GM18511 (cell line): ENCODE data around the gene ADGRL3.
"Not testable (repeated sequence)": the region's sequence is repeated elsewhere in the genome, so short reads cannot be mapped to it uniquely, and the experiment has no call there.

Experiments
- ATAC-seq: cut with Tn5 transposase; IDR thresholded peaks from one replicate; pipeline ENCODE4 v1.9.1; 2021; ENCODE audit warnings: mild to moderate bottlenecking, moderate library complexity; ENCODE audit not compliant: unreplicated experiment

ADGRL3 gene

GRCh38 chr4:61204353-61205060 is 4.4 kb downstream of the ADGRL3 start:
- ATAC-seq: no peak

DNA sequence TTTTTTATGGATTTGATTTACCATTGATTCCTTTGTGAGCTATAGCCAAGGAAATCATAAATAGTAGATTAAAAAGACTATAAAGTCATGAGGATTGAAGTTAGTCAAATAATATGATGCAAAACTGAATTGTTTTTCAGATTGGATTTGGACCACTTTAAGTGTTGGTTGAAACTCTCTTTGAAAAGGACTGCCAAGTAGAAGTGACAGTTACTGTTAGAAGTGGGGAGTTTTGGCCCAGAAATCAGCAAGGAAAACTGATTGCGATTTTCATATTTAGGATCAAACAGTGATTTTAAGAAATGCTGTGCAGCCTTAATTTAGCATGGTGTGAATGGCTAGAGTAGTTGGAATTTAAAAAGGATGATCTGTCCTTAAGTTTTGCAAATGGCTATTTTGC is 4.9 kb downstream of the ADGRL3 start:
- no peak for ATAC-seq

- not testable (repeated sequence) for ATAC-seq
These were observed 7.0 kb downstream of the ADGRL3 start for GRCh38 chr4:61207156-61207555.

GRCh38 chr4:61210186-61210939 is 10.2 kb downstream of the ADGRL3 start:
- ATAC-seq: no peak

GRCh38 chr4:61211781-61212180 is 11.7 kb downstream of the ADGRL3 start:
- no peak for ATAC-seq

DNA sequence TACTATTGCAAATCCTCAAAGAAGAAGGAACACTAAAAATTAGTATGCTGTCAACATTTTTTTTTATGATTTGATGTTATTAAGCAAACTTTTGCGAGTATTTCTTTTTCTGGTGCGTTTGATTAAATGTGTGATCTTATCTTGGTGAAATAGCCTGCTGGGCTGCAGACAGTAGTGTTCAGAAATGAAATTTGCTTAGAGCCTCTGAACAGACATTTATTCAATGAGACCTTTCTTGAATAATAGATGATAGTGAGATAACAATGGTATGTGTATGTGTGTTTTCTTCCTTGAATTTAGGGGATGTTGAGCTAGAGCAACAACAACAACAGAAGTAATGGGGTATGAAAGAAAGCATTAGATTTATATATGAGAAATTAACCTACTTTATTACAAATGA is 12.7 kb downstream of the ADGRL3 start:
- ATAC-seq: no peak

- no peak for ATAC-seq
These were observed 14.6 kb downstream of the ADGRL3 start for GRCh38 chr4:61214680-61215079.

DNA sequence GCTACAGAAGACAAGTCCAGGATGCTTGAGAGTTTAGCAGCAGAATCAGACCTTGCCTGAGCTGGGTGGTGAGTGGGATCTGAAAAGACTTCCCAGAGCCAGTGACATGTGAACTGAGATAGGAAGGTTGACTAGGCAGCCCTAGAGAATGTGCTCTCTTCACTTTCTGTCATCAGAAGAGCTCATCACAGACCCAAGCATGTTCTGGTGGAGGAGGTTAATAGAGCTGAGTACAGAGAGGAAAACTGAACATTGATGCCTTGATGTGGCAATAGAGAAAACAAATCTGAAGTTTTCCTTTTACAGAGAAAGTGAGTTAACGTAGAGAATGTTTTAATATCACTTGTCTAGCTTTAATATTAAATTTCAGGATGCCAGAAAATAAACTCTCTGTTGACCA is 17.1 kb downstream of the ADGRL3 start:
- no peak for ATAC-seq

DNA sequence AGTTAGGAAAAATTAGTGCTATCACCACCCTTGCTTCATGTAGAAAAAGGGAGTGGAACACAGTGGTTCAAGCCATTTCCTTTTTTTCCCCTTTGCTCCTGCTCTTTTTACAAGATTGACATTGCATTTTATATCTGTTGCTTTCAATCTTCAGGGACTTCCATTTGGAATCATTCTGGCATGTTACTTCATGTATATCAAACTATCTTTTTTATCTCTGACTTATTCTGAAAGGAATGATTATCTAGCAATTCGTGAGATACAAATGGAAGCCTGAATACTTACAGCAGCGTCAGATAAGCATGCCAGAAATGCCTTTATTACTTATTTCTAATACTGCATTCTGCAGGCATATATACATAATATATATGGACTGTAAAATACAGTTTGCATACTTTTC is 20.4 kb downstream of the ADGRL3 start:
- no peak for ATAC-seq

DNA sequence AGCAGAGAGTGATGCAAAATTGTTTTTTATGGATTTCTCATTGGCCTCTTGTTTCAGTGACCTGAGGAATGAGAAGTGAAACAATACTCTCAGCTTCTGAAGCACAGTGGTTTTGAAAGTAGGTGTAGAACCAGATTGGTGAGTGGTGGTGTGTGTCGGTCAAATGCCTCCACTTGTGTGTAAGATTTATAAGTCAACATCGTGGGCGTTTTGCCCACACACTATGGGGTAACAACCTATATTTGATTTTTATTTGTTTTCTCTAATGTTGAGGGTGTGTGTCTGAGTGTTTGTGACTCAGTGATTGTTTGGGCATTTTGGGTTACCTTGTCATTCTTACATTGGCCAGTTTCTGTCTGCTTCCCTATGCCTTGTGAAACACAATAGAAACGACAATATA is 23.3 kb downstream of the ADGRL3 start:
- no peak for ATAC-seq

DNA sequence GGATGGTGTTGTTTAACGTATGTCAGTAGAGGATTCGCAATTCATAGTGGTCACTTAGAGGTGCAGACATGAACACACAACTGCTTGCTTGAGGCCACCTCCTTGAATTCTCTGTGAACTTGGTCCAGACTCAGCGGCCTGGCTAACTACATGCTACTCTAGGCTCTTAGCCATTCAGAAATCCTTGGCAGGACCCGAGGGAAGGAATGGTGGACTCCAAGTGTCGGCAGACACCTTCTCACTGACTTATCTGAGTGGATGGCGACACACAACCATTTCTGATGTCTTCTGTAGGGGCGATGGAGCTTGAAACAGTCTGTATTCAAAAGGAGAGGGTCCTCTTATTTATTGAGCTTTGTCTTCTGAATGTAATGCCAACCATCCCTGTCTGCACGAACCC is 24.4 kb downstream of the ADGRL3 start:
- ATAC-seq: no peak

DNA sequence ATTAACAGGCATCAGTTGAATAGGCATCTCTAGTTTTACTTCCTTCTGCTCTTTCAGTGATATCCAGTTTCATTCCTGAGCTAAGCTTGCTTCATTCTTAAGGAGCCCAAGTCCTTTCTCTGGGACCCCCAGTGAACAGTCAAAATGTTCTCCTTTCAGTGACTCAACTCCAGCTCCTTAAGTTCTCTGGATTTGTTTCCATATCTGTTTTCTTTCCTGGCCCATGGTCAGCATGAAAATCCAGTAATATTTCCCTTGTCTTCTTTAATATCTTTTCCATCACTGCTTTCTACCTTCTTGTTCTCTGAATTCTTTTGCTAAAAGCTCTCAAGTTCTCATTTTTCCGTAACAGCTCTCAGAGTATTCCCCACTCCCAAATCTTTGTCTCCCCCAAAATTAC is 25.5 kb downstream of the ADGRL3 start:
- no peak for ATAC-seq

DNA sequence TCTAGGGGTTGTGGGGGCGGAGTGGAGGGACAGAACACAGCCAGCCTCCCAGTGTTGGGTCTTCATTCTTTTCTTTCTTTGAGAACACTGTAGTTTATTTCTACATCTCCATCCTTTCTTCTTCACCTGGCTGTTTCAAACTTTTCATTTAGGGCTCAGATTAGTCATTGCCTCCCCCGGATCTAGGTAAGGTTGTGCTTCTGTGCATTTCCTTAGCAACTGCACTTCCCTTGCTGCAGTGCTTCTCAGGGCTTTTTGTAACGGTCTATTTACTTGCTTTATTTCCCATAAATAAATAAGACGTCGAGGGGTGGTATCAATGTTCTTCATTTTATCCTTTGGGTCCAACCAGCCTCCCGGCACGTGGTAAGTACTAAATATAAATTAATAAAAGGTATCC is 31.3 kb downstream of the ADGRL3 start:
- ATAC-seq: no peak

DNA sequence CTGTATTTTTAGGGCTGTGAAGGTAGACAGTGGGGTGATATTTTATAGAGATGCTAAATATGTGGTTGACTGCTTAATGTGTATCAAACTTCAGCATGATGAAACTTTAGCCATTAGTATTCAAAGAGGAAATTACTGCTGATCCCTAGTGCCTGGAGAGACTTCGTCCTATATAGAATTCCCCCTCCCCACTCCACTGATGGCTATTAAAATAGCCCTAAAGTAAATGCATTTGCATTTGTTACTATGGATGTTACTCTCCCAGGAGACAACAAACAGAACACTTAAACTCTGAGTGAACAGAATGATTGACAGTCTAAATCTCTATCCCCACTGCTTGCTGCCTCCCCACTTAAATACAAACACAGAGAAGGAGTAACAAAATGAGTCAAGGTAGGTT is 39.1 kb downstream of the ADGRL3 start:
- ATAC-seq: no peak

GRCh38 chr4:61243962-61244361 is 43.8 kb downstream of the ADGRL3 start:
- no peak for ATAC-seq

DNA sequence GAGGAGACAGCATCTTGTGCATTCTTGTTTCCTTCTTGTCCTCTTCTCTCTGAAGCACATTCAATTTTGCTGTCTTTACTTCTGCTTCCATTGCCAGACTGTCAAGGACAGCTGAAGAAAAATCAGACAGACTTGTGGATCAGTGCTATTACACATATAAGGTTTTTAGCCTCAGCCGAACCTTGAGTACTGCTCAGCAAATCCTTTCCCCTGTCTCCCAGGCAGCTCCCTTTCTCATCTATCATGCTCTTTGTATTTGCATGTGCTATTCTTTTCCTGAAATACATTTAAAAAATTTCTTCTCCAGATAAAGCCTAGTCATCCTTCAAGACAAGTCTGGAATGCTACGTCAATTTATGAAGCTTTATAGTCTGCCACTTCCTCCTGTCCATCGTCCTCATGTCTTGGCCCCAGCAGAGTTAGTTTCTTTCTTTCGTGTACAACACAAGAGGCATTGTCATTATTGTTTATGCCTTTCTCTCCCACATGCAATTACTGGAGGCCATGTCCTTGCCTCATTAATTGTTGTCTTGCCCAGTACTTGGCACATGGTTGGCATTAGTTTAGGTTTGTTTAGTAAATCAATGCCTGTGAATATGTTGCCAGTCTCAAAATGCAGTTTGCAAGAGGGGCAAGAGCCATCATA is 45.1 kb downstream of the ADGRL3 start:
- no peak for ATAC-seq

DNA sequence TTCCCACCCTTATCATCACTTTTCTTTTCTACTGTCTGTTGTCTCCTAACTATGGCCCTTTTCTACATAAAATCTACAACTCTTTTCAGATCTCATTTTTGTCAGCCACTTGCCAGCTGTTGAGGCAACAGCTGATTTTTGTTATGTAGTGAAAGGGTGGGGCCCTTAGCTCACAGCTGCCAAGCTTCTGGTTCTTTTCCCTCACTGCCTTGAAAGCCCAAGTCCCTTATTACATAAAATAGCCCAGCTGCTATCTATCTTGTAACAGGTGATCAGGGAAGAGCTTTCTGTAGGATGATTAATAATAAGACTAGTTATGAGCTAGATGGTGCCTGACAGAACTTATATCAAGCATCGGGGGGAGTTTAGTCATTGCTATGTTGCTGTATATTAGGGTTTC is 45.9 kb downstream of the ADGRL3 start:
- ATAC-seq: no peak

GRCh38 chr4:61248705-61249104 is 48.6 kb downstream of the ADGRL3 start:
- ATAC-seq: no peak

- ATAC-seq: no peak
These were observed 51.0 kb downstream of the ADGRL3 start for GRCh38 chr4:61251129-61251528.

GRCh38 chr4:61254406-61254805 is 54.3 kb downstream of the ADGRL3 start:
- no peak for ATAC-seq

DNA sequence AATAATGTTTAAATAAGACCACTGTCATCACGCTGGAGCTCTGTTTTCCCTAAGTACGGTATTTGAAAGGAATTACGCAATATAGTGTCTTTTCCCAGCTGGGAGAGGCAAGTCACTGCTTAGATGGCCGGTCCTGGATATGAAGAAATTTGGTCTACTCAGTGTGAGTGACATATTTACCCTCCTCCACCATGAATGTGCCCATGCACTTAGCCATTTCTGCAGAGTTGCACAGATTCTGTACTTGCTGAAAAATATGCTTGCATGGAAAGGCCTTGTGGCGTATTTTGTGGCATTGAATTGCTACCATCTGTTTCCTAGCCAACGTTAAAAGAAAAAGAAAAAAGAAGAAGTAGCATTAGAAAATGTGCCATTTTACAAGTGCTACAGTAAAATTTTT is 73.1 kb downstream of the ADGRL3 start:
- ATAC-seq: no peak

DNA sequence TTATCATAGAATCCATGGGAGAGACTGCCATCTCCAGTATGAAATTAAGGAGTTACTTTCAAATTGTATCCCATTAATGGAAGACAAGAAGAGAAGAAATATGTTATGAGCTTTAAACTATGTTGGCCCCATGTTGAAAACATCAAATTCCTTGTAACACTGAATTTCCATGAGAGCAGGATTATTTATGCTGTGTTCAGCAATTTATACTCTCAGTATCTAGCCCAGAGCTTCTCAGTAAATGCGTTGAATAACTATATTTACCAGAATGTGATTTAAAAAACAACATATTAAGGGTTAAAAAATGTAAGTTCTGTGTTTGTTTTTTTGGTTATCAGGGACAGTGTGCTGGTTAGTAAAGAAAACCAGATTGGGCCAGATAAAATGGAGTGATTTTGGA is 74.2 kb downstream of the ADGRL3 start:
- no peak for ATAC-seq
